GM12864 (cell line): Measurements from ENCODE around the gene REC114.

ENCODE experiments used
- DNase-seq: peaks from one replicate; pipeline ENCODE4 v3.0.0-alpha.2; 2011; ENCODE audit warnings: low read depth
- H3K4me3 ChIP-seq: 2 replicates; pipeline ENCODE4 v1.5.1; 2011; ENCODE audit warnings: mild to moderate bottlenecking, low read depth, low read length, control low read depth
- CTCF ChIP-seq: IDR thresholded peaks from 2 replicates; pipeline ENCODE4 v1.5.1; 2011; ENCODE audit warnings: low read depth, mild to moderate bottlenecking, moderate library complexity, low read length, control low read depth, inconsistent platforms; ENCODE audit errors: missing control alignments

Gene REC114

DNA sequence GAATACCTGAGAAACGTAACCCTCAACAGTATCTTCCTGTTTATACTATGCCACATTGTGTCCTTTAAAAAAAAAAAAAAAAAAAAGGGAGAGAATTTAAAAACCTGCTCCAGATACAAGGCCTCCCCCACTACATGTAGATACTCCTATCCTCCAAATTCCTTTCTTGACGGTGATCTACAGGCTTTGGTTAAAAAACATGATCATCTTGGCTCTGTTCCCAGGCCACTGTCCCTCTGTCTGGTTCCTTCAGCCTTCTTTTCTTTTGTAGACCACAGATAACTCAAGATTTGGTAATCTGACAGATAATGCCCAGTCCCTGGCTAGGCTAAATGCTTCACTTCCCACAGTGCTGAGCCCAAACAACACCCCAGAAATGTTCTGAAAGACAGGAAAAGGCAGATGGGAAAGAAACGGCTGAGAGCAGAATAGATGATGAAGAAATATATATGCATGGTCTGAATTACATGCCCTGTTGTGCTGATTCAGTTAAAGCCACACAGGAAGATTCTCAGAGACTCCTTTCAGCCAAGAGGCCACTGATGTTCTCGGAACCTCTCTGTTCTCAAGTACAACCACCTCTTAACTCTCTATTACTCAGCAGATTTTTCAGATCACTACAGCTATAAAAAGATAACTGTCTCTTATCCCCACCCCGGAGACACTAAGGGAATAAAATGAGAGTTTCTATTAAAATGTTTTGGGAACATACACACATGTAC lies 141.9 kb downstream of the REC114 start:
- no peak for DNase-seq
- no peak overlapping the region for H3K4me3 ChIP-seq
- TF ChIP-seq CTCF, result no peak

DNA sequence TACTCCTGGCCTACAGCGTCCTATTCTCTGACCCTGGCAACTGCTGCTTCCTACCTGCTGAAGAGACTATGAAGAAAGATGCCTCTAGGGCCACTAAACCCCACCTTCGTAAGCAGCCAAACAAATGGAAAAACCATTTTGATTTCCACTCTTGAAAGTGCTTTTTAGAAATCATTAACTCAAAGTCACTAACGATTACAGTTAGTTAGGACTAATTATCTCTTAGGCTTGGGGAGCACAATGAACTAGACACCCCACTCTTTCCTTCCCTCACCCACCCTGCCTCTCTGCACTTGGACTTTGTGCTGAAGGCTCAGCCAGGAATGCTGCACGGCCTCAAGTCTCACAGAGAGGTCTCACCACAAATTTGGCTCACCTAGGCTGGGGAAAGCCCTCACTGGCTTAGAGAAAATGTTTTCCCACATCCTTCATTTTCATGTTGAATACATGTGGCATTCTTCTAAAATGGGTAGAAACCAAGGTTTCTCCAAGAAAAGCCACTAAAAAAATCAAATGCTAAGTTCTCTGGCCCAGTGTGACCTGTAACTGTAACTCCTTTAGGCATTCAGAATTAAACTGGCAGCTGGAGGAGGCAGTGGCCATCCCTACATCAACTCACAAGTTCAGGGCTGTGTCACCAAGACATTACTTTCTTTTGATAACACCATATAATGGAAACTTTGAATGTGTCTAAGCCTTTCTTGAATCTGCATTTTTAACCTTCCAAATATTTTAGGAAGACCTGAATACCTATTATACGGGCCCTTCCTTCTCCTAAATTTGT lies 143.1 kb downstream of the REC114 start:
- no peak overlapping the region for H3K4me3 ChIP-seq
- TF ChIP-seq CTCF, result no peak
- DNase-seq, result no peak

GRCh38 chr15:73589766-73590165 lies 146.8 kb downstream of the REC114 start:
- TF ChIP-seq CTCF, result no peak
- no peak for DNase-seq
- no peak overlapping the region for H3K4me3 ChIP-seq

GRCh38 chr15:73590263-73590662 lies 147.3 kb downstream of the REC114 start:
- no peak overlapping the region for H3K4me3 ChIP-seq
- TF ChIP-seq CTCF, result no peak
- no peak for DNase-seq

DNA sequence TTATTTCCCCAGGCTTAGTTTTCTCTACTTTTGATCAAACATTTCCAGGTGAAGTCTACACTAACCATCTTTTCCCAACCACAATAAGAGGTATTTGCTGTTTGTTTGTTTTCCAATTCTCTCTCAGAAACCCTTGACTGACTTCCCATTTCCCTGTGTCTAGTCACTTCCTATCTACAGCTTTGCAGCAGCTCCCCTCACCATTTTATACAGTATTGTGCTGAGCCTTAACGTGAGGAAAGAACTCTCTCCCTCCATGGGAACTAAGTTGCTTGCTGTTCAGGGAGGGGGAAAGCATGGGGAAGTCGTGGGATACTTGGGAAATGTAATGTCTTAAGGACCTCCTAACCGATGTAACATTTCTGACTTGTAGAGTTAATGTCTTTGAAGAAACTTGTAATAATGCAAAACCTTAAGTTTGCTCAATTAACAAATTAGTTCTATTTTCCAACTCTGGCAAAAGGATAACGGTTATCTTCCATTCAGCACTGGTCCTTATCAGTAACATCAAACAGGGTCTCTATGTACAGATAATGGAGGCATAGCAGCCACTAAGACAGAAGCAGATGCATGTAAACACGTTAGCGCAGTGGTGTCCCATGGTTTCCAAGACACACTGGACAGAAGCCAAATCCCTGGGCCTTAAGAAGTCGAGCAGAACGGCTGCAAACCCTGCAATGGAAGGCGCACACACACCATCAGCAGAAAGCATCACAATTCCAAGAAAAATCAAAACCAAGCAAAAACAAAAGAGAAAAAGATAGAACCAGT lies 150.5 kb downstream of the REC114 start:
- DNase-seq, result no peak
- TF ChIP-seq CTCF, result no peak
- no peak overlapping the region for H3K4me3 ChIP-seq

DNA sequence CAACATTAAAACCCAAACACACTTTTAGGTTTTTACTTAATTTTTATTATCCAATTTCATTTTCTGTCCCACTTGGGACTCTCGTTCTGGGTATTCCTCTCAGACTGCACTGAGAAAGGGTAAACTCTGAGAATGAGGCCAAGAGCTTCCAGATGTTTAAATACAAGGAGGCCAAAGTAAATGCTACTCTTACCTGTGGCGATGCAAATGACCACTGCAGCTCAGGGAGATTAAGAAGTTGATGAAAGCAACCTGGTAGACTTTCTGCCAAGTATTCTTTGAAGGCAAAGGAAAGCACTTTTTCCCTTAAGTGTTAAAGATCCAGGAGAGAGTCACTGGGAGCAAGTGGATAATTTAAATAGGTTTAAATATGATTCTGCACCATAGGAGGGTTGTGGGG lies 151.1 kb downstream of the REC114 start:
- DNase-seq, result no peak
- no peak overlapping the region for H3K4me3 ChIP-seq
- TF ChIP-seq CTCF, result no peak
